ENCODE measurements around the gene ASZ1.

Gene ASZ1

GRCh38 chr7:117401293-117402002 is 25.8 kb downstream of the ASZ1 start:
- no peak for DNase-seq (ENCODE audit: low read depth, low spot score)

- no peak for DNase-seq (ENCODE audit: low read depth, low spot score)
These were observed 27.4 kb downstream of the ASZ1 start for GRCh38 chr7:117399820-117400422.

- no peak for DNase-seq (ENCODE audit: low read depth, low spot score)
These were observed 31.6 kb downstream of the ASZ1 start for GRCh38 chr7:117395743-117396142.

GRCh38 chr7:117393781-117394180 is 33.5 kb downstream of the ASZ1 start:
- DNase-seq (ENCODE audit: low read depth, low spot score), result no peak

- DNase-seq (ENCODE audit: low read depth, low spot score), result no peak
These were observed 37.4 kb downstream of the ASZ1 start for GRCh38 chr7:117389871-117390270.

- no peak for DNase-seq (ENCODE audit: low read depth, low spot score)
These were observed 41.1 kb downstream of the ASZ1 start for GRCh38 chr7:117386110-117386706.

GRCh38 chr7:117385363-117386109 is 41.8 kb downstream of the ASZ1 start:
- DNase-seq (ENCODE audit: low read depth, low spot score), result no peak

- no peak for DNase-seq (ENCODE audit: low read depth, low spot score)
These were observed 42.5 kb downstream of the ASZ1 start for GRCh38 chr7:117384688-117385362.

- no peak for DNase-seq (ENCODE audit: low read depth, low spot score)
These were observed 43.7 kb downstream of the ASZ1 start for GRCh38 chr7:117383483-117384189.

GRCh38 chr7:117383046-117383445 is 44.2 kb downstream of the ASZ1 start:
- DNase-seq (ENCODE audit: low read depth, low spot score), result no peak

GRCh38 chr7:117381362-117381761 is 45.9 kb downstream of the ASZ1 start:
- DNase-seq (ENCODE audit: low read depth, low spot score), result no peak

GRCh38 chr7:117375380-117375779 is 51.9 kb downstream of the ASZ1 start:
- DNase-seq (ENCODE audit: low read depth, low spot score), result no peak

GRCh38 chr7:117372073-117372472 is 55.2 kb downstream of the ASZ1 start:
- no peak for DNase-seq (ENCODE audit: low read depth, low spot score)

GRCh38 chr7:117364339-117365080 is 62.8 kb downstream of the ASZ1 start:
- no peak for DNase-seq (ENCODE audit: low read depth, low spot score)

GRCh38 chr7:117362294-117362888 is 64.9 kb downstream of the ASZ1 start:
- DNase-seq (ENCODE audit: low read depth, low spot score), result no peak

GRCh38 chr7:117350027-117350426 is 77.3 kb downstream of the ASZ1 start:
- DNase-seq (ENCODE audit: low read depth, low spot score), result no peak

GRCh38 chr7:117349570-117349969 is 77.7 kb downstream of the ASZ1 start:
- DNase-seq (ENCODE audit: low read depth, low spot score), result no peak

- DNase-seq (ENCODE audit: low read depth, low spot score), result no peak
These were observed 79.2 kb downstream of the ASZ1 start for GRCh38 chr7:117347962-117348672.

- DNase-seq (ENCODE audit: low read depth, low spot score), result no peak
These were observed 79.8 kb downstream of the ASZ1 start for GRCh38 chr7:117347480-117347879.

All from activated CD4-positive, CD25-positive, alpha-beta regulatory T cell treated with anti-CD3 and anti-CD28 coated beads, Interleukin-2, amount 50 U/mL, for 16 hours (primary cell).